HepG2 (cell line): Measurements from ENCODE around the gene DHX58. TPM values are rescaled to one million over a fixed set of nuclear protein-coding genes. Genes with fewer than 3 reads are reported as not detected.

ENCODE experiments used
- ARNT ChIP-seq: fragments of 450-650 bp; IDR thresholded peaks from 2 replicates; pipeline ENCODE4 v1.6.1; 2017
- EEA1 ChIP-seq: sonication (generic); formaldehyde crosslinking; IDR thresholded peaks from 2 replicates; pipeline ENCODE4 v1.5.1; 2020; ENCODE audit warnings: mild to moderate bottlenecking, missing genetic modification reagents, borderline replicate concordance
- FOXK1 ChIP-seq: sonication (generic); formaldehyde crosslinking; IDR thresholded peaks from 2 replicates; pipeline ENCODE4 v1.4.0; 2020; ENCODE audit warnings: low read depth, missing genetic modification reagents, borderline replicate concordance
- GLMP ChIP-seq: sonication (generic); formaldehyde crosslinking; IDR thresholded peaks from 2 replicates; pipeline ENCODE4 v1.9.0; 2021; ENCODE audit warnings: missing genetic modification reagents, mild to moderate bottlenecking, borderline replicate concordance
- GRHL1 ChIP-seq: sonication (generic); formaldehyde crosslinking; conservative IDR thresholded peaks from 2 replicates; pipeline ENCODE4 v1.8.0; 2022; ENCODE audit warnings: missing genetic modification reagents
- HNRNPH1 ChIP-seq: fragments of 200-400 bp; formaldehyde crosslinking; optimal IDR thresholded peaks from 2 replicates; pipeline ENCODE3; 2017; ENCODE audit warnings: mild to moderate bottlenecking, low read depth, low read length
- JUN ChIP-seq: sonication (generic); formaldehyde crosslinking; IDR thresholded peaks from 2 replicates; pipeline ENCODE4 v1.4.0; 2020; ENCODE audit warnings: mild to moderate bottlenecking, missing genetic modification reagents
- MLLT10 ChIP-seq: sonication (generic); formaldehyde crosslinking; IDR thresholded peaks from 2 replicates; pipeline ENCODE4 v1.4.0; 2020; ENCODE audit warnings: missing genetic modification reagents
- NBN ChIP-seq: fragments of 450-650 bp; conservative IDR thresholded peaks from 2 replicates; pipeline ENCODE4 v1.6.1; 2017
- NR2F6 ChIP-seq, 2 experiments: IDR thresholded peaks; 2 replicates each; pipeline ENCODE4 v1.6.1; 2016; ENCODE audit warnings: antibody characterized with exemption in 1 of 2, mild to moderate bottlenecking in 1 of 2
- PRPF4 ChIP-seq: fragments of 200-400 bp; formaldehyde crosslinking; IDR thresholded peaks from 2 replicates; pipeline ENCODE4 v1.6.1; 2016; ENCODE audit warnings: low read length, low read depth; ENCODE audit not compliant: poor library complexity, severe bottlenecking
- SCMH1 ChIP-seq: sonication (generic); formaldehyde crosslinking; IDR thresholded peaks from 2 replicates; pipeline ENCODE4 v1.9.0; 2021; ENCODE audit warnings: missing genetic modification reagents, mild to moderate bottlenecking, borderline replicate concordance
- SIN3B ChIP-seq: fragments of 150-350 bp; IDR thresholded peaks from 2 replicates; pipeline ENCODE4 v1.6.1; 2014; ENCODE audit warnings: low read length
- SP5 ChIP-seq: IDR thresholded peaks from 2 replicates; pipeline ENCODE4 v1.6.1; 2016; ENCODE audit warnings: low read depth, borderline replicate concordance
- TFDP1 ChIP-seq: IDR thresholded peaks from 2 replicates; pipeline ENCODE4 v1.6.1; 2016; ENCODE audit warnings: missing compliant biosample characterization, missing genetic modification reagents, borderline replicate concordance
- ZBTB38 ChIP-seq: sonication (generic); formaldehyde crosslinking; IDR thresholded peaks from 2 replicates; pipeline ENCODE4 v1.5.1; 2020; ENCODE audit warnings: mild to moderate bottlenecking, missing genetic modification reagents
- ZFYVE20 ChIP-seq: sonication (generic); formaldehyde crosslinking; IDR thresholded peaks from 2 replicates; pipeline ENCODE4 v1.8.0; 2023; ENCODE audit warnings: low read depth, mild to moderate bottlenecking, moderate library complexity, missing genetic modification reagents, borderline replicate concordance
- ZNF20 ChIP-seq: sonication (generic); formaldehyde crosslinking; IDR thresholded peaks from 2 replicates; pipeline ENCODE4 v1.4.0; 2020; ENCODE audit warnings: mild to moderate bottlenecking, moderate library complexity, missing genetic modification reagents
- ZNF264 ChIP-seq: sonication (generic); formaldehyde crosslinking; IDR thresholded peaks from 2 replicates; pipeline ENCODE4 v1.4.0; 2020; ENCODE audit warnings: missing genetic modification reagents
- ZNF34 ChIP-seq: sonication (generic); formaldehyde crosslinking; IDR thresholded peaks from 2 replicates; pipeline ENCODE4 v1.4.0; 2020; ENCODE audit warnings: mild to moderate bottlenecking, missing genetic modification reagents, borderline replicate concordance
- ZNF644 ChIP-seq: IDR thresholded peaks from 2 replicates; pipeline ENCODE4 v1.6.1; 2016; ENCODE audit warnings: low read depth
- ZNF652 ChIP-seq: IDR thresholded peaks from 2 replicates; pipeline ENCODE4 v1.6.1; 2016; ENCODE audit warnings: low read depth, borderline replicate concordance
- ZNF746 ChIP-seq: sonication (generic); formaldehyde crosslinking; IDR thresholded peaks from 2 replicates; pipeline ENCODE4 v1.8.0; 2022; ENCODE audit warnings: mild to moderate bottlenecking, missing genetic modification reagents
- ZNF75D ChIP-seq: sonication (generic); formaldehyde crosslinking; IDR thresholded peaks from 2 replicates; pipeline ENCODE4 v1.8.1; 2023; ENCODE audit warnings: missing genetic modification reagents, mild to moderate bottlenecking, borderline replicate concordance
- ZSCAN12 ChIP-seq: sonication (generic); formaldehyde crosslinking; IDR thresholded peaks from 2 replicates; pipeline ENCODE4 v1.9.0; 2021; ENCODE audit warnings: mild to moderate bottlenecking, missing genetic modification reagents
- polyA plus RNA-seq, 8 experiments: library from polyadenylated mRNA; depleted of rRNA in 3 of 8; stranded (reverse) in 7 of 8; unstranded in 1 of 8; fragments of >200 nt; fragmentation: Illumina TruSeq in 4 of 8; extraction: Trizol in 4 of 8; gene quantifications; 2 replicates each; pipeline versions ENCODE4 v1.2.1 to v1.2.3, GENCODE V29; 2011 to 2016; ENCODE audit warnings: low read depth in 4 of 8, missing spikeins in 1 of 8, mixed read lengths in 1 of 8; ENCODE audit not compliant: insufficient read depth in 1 of 8
- total RNA-seq, 5 experiments: library from RNA; depleted of rRNA; stranded (reverse); fragments of >200 nt; fragmentation: Illumina TruSeq; extraction: Trizol; gene quantifications; 2 replicates each; pipeline ENCODE4 v1.2.3, GENCODE V29; 2016; ENCODE audit warnings: low read depth in 1 of 5
- TF ChIP-seq, protein P1 (sequence below), 2 experiments: fragments of 450-650 bp in 1 of 2; sonication (generic) in 1 of 2; formaldehyde crosslinking; IDR thresholded peaks; 2 replicates each; pipeline versions ENCODE4 v1.5.0 to v1.8.0; 2020 to 2022; ENCODE audit warnings: mild to moderate bottlenecking in 1 of 2, missing genetic modification reagents in 1 of 2

Gene DHX58
- total and polyA plus RNA-seq, 2 of the 13 experiments (the other 11 are each of a cell fraction or from before 2014, with no cell fraction given) = 6.7 to 7.8 TPM

- TF ChIP-seq, protein P1, sequence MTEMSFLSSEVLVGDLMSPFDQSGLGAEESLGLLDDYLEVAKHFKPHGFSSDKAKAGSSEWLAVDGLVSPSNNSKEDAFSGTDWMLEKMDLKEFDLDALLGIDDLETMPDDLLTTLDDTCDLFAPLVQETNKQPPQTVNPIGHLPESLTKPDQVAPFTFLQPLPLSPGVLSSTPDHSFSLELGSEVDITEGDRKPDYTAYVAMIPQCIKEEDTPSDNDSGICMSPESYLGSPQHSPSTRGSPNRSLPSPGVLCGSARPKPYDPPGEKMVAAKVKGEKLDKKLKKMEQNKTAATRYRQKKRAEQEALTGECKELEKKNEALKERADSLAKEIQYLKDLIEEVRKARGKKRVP (CRISPR knock-in tag; IDR thresholded peaks at IDR 0.05) = peak in 1 of 2 experiments; percentile 49; a peak in 1 of 4 replicates
- TF ChIP-seq EEA1 (CRISPR knock-in tag) (no peak), ARNT (no peak), NR2F6 (IDR thresholded peaks at IDR 0.05) (peak; percentile 7; the same call in 1 of the 2 replicates), NR2F6 (CRISPR knock-in tag; IDR thresholded peaks at IDR 0.05) (peak; percentile 34; the same call in 1 of the 2 replicates), ZNF746 (CRISPR knock-in tag) (no peak), FOXK1 (CRISPR knock-in tag) (no peak), ZNF34 (CRISPR knock-in tag) (0 out of 2 replicates have a peak, but pooled peaks have one; percentile 63), ZNF652 (CRISPR knock-in tag) (peak; percentile 75), ZSCAN12 (CRISPR knock-in tag) (no peak), ZFYVE20 (CRISPR knock-in tag) (no peak), NBN (no peak), SP5 (CRISPR knock-in tag) (peak; percentile 98), MLLT10 (CRISPR knock-in tag) (no peak), PRPF4 (no peak), SCMH1 (CRISPR knock-in tag) (no peak), HNRNPH1 (no peak), GLMP (no peak), GRHL1 (CRISPR knock-in tag) (no peak), ZBTB38 (CRISPR knock-in tag) (0 out of 2 replicates have a peak, but pooled peaks have one; percentile 30), ZNF264 (CRISPR knock-in tag) (peak; percentile 53; the same call in 1 of the 2 replicates), ZNF75D (CRISPR knock-in tag) (no peak), JUN (CRISPR knock-in tag) (no peak), ZNF20 (CRISPR knock-in tag) (no peak), TFDP1 (peak; percentile 29; the same call in 1 of the 2 replicates), SIN3B (no peak), ZNF644 (CRISPR knock-in tag) (no peak)
Observed at GRCh38 chr17:42087736-42088705, 24.5 kb downstream of the DHX58 start (continued).
